GM19463 (cell line): ENCODE data around the gene ENC1.

Experiments used
- ATAC-seq: cut with Tn5 transposase; IDR thresholded peaks from one replicate; pipeline ENCODE4 v1.9.1; 2021; ENCODE audit warnings: mild to moderate bottlenecking, moderate library complexity; ENCODE audit not compliant: unreplicated experiment

ENC1 gene

GRCh38 chr5:74632947-74633356 lies 7.6 kb downstream of the ENC1 start:
- no peak for ATAC-seq

- ATAC-seq: peak; percentile 77
Observed at GRCh38 chr5:74631081-74631953, 9.2 kb downstream of the ENC1 start.

DNA sequence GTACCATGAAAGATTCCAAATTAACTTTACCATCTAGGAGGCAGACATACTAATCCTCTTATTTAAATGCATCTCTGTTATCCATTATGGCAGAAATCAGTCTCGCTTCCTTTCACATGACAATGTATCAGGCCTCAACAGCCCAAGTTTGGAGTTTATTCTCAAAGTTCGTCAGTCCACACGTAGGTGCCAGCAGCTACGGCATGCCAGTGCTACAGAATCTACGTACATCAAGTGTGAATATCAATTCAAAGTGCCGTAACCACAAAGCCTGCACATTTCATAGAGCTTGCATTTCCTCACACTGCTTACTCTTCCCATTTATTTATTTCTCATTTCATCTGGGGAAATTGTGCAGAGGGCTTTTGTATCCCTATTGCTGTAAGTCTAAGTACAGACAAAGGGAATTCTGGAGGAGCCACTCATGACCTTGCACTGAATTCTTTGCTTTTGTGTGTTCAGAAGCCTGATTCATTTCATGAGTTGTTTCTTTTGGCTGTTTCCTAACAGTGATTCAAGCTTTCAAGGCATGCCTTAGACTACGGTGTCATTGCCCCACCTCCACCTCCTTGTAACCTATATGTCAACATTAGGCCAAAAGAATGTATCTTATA lies 10.0 kb downstream of the ENC1 start:
- no peak for ATAC-seq

DNA sequence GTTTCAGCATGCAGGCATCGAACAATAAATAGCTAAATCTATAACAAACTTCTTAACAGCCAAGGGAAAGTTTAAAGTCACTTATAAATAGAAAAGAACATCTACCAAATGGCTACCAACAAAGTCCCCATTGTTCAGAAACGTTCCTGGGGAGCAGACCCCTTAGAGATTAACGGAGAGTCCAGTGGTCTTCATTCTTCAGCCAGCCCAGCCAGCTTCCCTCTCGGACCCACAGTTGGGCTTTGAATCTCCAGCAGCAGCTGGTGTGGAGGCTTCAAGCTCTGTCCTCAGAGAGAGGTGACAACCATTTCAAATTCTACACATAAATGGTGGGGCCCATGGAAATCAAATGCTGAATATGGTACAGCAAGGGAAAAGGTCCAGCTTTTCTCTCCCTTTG lies 11.2 kb downstream of the ENC1 start:
- ATAC-seq: no peak

GRCh38 chr5:74628359-74628758 lies 12.2 kb downstream of the ENC1 start:
- ATAC-seq: no peak

DNA sequence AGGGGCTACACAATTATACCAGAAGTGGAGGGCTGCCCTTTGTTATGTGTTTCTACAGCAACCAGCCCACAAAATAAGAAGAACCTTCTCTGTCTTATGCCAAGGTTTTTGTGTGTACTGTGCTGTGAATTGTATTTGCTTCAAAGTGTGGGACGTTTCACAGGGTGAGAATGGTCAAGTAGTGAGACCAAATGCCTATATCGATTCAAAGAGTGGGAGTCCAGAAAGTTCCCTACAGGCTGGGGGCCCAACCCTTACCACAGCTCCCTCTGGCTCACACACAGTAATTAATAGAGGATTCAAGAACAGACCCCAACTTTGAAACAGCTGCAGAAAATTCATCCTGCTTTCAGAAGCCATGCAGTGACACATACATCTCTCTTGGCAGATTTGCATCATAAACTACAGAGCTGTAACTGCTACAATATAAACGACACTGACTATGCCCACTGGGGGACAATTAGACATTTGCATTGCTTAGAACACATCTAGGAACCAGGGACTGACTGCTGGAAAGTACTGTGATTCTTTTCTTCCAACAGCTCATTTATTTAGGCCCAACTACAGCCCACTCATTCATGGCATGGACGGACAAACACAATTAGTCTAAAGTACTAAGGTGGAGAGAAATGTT lies 12.8 kb downstream of the ENC1 start:
- ATAC-seq: no peak

GRCh38 chr5:74626386-74627222 lies 13.9 kb downstream of the ENC1 start:
- no peak for ATAC-seq

DNA sequence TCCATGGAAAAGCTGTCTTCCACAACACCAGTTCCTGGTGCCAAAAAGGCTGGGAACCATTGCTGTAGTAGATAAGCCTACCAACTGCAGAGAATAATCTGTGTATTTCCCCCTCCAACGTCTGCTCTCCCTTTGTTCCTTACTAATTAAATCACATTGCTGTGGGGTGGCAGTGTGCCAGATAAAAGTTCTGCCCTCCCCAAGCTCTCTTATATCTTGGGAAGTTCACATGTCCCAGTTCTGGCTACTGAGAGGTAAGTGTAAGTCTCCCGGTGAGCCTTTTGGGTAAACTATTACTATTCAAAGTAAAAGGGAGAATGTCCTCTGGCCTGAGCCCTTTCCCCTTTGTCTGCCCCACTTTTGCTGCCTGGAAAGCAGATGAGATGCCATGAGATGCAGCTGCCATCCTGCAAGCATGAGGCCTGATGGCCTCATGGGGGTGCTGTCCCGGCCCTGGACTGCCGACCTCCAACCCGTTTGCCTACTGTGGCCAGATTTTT lies 14.7 kb downstream of the ENC1 start:
- no peak for ATAC-seq

DNA sequence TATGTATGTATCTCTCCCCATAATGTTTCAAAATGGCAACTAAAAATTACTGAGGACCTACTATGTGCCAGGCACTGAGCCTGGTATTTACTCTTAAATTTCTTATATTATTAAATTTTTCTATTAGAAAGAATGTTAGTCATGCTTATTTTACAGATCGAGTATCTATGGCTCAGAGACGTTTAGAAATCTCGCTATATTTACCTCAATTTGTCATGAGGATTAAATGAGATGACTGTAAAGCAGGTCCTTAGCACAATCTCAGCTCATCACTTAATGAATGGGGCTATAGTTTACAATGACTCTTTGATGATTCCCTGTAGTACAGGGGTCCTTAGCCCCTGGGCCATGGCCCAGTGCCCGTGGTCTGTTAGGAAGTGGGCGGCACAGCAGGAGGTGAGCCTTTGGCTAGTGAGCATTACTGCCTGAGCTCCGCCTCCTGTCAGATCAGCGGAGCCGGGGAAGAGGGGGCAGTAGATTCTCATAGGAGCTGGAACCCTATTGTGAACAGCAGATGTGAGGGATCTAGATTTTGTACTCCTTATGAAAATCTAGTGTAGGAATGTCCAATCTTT lies 15.5 kb downstream of the ENC1 start:
- no peak for ATAC-seq

GRCh38 chr5:74624501-74624900 lies 16.0 kb downstream of the ENC1 start:
- no peak for ATAC-seq

DNA sequence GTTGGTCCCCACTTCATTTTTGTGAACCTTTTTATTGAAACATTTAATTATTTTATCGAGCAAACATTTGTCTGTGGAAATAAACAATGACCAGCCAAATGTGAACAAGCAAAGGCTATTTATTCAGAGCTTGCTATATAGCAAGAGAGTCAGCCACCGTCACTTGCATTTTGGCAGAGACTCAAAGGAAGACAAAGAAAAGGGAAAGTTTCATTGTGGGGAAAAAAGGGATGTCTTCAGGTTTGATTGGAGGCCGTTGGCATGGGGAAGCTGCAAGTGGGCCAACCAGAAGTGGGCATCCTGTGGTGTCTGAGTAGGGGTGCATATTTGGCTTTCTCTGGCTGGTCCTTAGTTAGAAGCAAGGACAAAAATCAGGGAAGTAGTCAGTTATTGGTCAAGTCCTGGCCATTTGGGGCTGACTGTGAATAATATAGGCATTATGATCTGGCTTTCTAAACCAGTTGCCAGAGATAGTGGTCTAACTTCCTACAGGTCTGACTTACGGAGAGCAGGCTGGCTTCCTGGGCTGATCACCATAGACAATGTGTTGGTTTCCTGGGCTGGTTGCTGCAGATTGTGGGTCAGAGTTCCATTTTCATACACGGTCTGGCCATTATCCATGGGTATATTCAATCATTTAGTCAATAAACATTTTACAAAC lies 16.6 kb downstream of the ENC1 start:
- ATAC-seq: no peak

GRCh38 chr5:74623006-74623611 lies 17.4 kb downstream of the ENC1 start:
- ATAC-seq: no peak

DNA sequence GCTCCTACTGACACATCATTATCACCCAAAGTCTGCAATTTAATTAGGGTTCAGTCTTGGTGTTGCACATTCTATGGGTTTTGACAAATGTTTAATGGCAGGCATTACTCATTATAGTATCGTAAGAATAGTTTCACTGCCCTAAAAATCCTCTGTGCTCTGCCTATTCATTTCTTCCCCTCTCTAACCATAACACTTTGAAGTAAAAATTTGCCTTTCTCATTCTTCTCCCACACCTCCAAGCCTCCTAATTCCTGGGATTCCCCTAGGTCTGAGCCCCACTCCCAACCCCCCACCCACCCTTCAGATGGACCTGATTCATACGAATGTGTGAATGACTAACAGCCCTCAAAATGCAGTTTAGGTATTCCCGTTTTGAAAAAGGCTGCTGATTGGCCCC lies 18.4 kb downstream of the ENC1 start:
- peak; percentile 79 for ATAC-seq

GRCh38 chr5:74621492-74621891 lies 19.0 kb downstream of the ENC1 start:
- ATAC-seq: no peak

DNA sequence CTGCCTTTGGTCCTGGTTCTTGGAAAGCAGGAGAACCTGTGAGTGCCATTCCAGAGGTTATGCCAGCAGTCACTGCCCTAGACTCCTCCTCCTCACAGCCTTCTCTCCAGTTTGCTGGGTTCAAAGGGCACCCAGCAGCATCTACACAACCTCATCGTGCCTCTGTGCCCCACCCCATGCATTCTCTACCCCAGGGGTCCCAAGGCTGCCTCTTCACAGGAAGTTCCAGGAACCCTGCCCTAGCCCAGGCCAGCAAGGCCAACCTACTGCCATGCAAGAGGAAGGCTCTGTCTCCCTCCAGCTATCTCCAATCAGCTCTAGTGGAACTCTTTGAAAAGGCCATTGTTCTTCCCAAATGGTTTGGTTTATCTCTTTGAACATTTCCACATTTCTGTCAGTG lies 21.2 kb downstream of the ENC1 start:
- ATAC-seq: no peak

DNA sequence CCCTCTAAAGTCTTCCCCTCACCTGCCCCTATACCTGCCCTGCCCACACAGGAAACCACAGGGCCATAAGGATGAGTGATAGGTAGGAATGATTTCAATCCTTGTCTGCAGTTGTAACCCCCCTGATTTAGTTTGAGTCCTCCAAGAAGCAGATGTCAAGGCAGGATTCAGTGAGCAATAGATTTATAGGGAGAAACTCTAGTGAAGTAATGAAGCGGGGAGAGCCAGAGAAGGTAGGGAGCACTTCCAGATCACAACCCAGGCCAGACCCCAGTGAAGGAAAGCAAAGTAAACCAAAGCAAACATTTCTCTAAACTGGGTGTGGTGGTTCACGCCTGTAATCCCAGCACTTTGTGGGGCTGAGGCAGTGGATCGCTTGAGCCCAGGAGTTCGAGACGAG lies 22.4 kb downstream of the ENC1 start:
- ATAC-seq: no peak

DNA sequence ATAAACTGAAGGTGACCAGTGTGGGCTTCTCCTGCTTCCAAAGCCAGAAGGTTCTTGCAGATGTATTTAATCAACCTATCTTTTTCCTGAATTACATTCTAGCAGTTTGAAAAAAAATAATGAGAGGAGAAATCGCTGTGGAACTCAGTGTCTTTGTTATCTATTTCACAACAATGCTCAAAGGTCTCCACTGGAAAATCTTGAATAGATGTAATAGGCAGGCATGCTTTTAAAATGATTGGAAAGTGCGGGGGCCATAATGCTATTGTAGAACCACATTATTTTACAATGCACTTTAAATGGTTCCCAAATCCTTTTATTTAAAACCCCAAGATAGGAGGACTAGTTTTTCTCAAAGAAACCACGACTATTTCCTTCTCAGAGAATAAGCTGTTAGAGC lies 23.3 kb downstream of the ENC1 start:
- no peak for ATAC-seq

GRCh38 chr5:74616236-74617146 lies 24.0 kb downstream of the ENC1 start:
- no peak for ATAC-seq

GRCh38 chr5:74613283-74613682 lies 27.2 kb downstream of the ENC1 start:
- no peak for ATAC-seq
